Neural cell (in vitro differentiated cells): ENCODE measurements around the gene R3HDML. TPM values are rescaled to one million over a fixed set of nuclear protein-coding genes. Genes with fewer than 3 reads are reported as not detected.

Source experiments
- H2AFZ ChIP-seq: fragments of 200-600, 300-800 bp; sonication (generic), shearing (Covaris generic); 2 replicates; pipeline ENCODE4 v1.6.0; 2014; ENCODE audit warnings: low read depth, mild to moderate bottlenecking, antibody characterized with exemption, low read length, moderate library complexity
- H3F3A ChIP-seq: fragments of 200-600 bp; shearing (Covaris generic); 2 replicates; pipeline ENCODE4 v1.6.1; 2016; ENCODE audit warnings: mild to moderate bottlenecking, moderate library complexity, mixed read lengths, antibody characterized with exemption, low read length; ENCODE audit not compliant: insufficient read depth, poor library complexity, severe bottlenecking
- H3K27ac ChIP-seq: fragments of 200-600, 300-800 bp; sonication (generic), shearing (Covaris generic); 2 replicates; pipeline ENCODE4 v1.5.1; 2014; ENCODE audit warnings: mild to moderate bottlenecking, low read length, moderate library complexity
- H3K27me3 ChIP-seq: fragments of 300-800, 200-600 bp; sonication (generic), shearing (Covaris generic); 2 replicates; pipeline ENCODE4 v1.6.0; 2014; ENCODE audit warnings: mild to moderate bottlenecking, low read depth, low read length, moderate library complexity; ENCODE audit not compliant: insufficient read depth
- H3K36me3 ChIP-seq: fragments of 300-800, 200-600 bp; sonication (generic), shearing (Covaris generic); 2 replicates; pipeline ENCODE4 v1.5.1; 2014; ENCODE audit warnings: mild to moderate bottlenecking, antibody characterized with exemption, low read length, moderate library complexity; ENCODE audit not compliant: insufficient read depth
- H3K4me2 ChIP-seq: fragments of 300-800, 200-600 bp; sonication (generic), shearing (Covaris generic); 2 replicates; pipeline ENCODE4 v1.6.0; 2014; ENCODE audit warnings: mild to moderate bottlenecking, low read length
- H3K4me3 ChIP-seq: fragments of 300-800, 200-600 bp; sonication (generic), shearing (Covaris generic); 2 replicates; pipeline ENCODE4 v1.5.1; 2014; ENCODE audit warnings: mild to moderate bottlenecking, low read length, moderate library complexity
- H3K79me2 ChIP-seq: fragments of 200-600 bp; shearing (Covaris generic); replicated peaks from 2 replicates; pipeline ENCODE4 v1.6.0; 2014; ENCODE audit warnings: mild to moderate bottlenecking, low read length, moderate library complexity; ENCODE audit not compliant: insufficient read depth
- H3K9ac ChIP-seq: fragments of 300-800, 200-600 bp; sonication (generic), shearing (Covaris generic); 2 replicates; pipeline ENCODE4 v1.6.1; 2016; ENCODE audit warnings: mild to moderate bottlenecking, low read length, mixed read lengths
- H3K9me2 ChIP-seq: fragments of 200-600 bp; shearing (Covaris generic); 2 replicates; pipeline ENCODE4 v1.6.1; 2016; ENCODE audit warnings: mild to moderate bottlenecking, low read length, mixed read lengths; ENCODE audit not compliant: insufficient read depth
- H3K9me3 ChIP-seq: fragments of 200-600, 300-800 bp; sonication (generic), shearing (Covaris generic); 2 replicates; pipeline ENCODE4 v1.6.1; 2016; ENCODE audit warnings: mild to moderate bottlenecking, mixed run types, low read length, moderate library complexity, mixed read lengths
- H4K20me1 ChIP-seq: fragments of 200-600 bp; shearing (Covaris generic); 2 replicates; pipeline ENCODE4 v1.6.1; 2016; ENCODE audit warnings: mild to moderate bottlenecking, mixed run types; ENCODE audit not compliant: insufficient read depth
- CTCF ChIP-seq: fragments of 450-650 bp; IDR thresholded peaks from 2 replicates; pipeline ENCODE4 v1.5.1; 2014; ENCODE audit warnings: antibody characterized with exemption, mild to moderate bottlenecking, moderate library complexity; ENCODE audit not compliant: poor library complexity, severe bottlenecking
- EP300 ChIP-seq: fragments of 450-650 bp; conservative IDR thresholded peaks from 2 replicates; pipeline ENCODE4 v1.6.1; 2014; ENCODE audit warnings: antibody characterized with exemption, mild to moderate bottlenecking, moderate library complexity; ENCODE audit not compliant: poor library complexity, severe bottlenecking
- EZH2 ChIP-seq: fragments of 200-600, 300-800 bp; shearing (Covaris generic), sonication (generic); IDR thresholded peaks from 2 replicates; pipeline ENCODE4 v1.6.1; 2014; ENCODE audit warnings: antibody characterized with exemption, low read length, borderline replicate concordance, mild to moderate bottlenecking; ENCODE audit not compliant: insufficient read depth, poor library complexity, severe bottlenecking
- MXI1 ChIP-seq: fragments of 450-650 bp; conservative IDR thresholded peaks from 2 replicates; pipeline ENCODE4 v1.6.1; 2014; ENCODE audit warnings: antibody characterized with exemption, mild to moderate bottlenecking; ENCODE audit not compliant: poor library complexity, severe bottlenecking
- POLR2AphosphoS5 ChIP-seq: IDR thresholded peaks from 2 replicates; pipeline ENCODE4 v1.6.1; 2012
- RAD21 ChIP-seq: fragments of 450-650 bp; conservative IDR thresholded peaks from 2 replicates; pipeline ENCODE4 v1.6.1; 2014; ENCODE audit warnings: antibody characterized with exemption, mild to moderate bottlenecking, moderate library complexity
- REST ChIP-seq: IDR thresholded peaks from 2 replicates; pipeline ENCODE4 v1.6.1; 2012; ENCODE audit warnings: borderline replicate concordance
- SMC3 ChIP-seq: fragments of 450-650 bp; conservative IDR thresholded peaks from 2 replicates; pipeline ENCODE4 v1.6.1; 2014; ENCODE audit warnings: antibody characterized with exemption, mild to moderate bottlenecking, moderate library complexity; ENCODE audit not compliant: poor library complexity
- TAF1 ChIP-seq: IDR thresholded peaks from 2 replicates; pipeline ENCODE4 v1.6.1; 2012; ENCODE audit warnings: low read depth
- polyA plus RNA-seq: library from polyadenylated mRNA; depleted of rRNA; stranded (reverse); fragments of >200 nt; gene quantifications from 2 replicates; pipeline ENCODE4 v1.2.3, GENCODE V29; 2014

R3HDML gene
- polyA plus RNA-seq, 1 donor from 2014 or later, result not detected

GRCh38 chr20:44309763-44310663 is 26.8 kb upstream of the R3HDML start (continued):
- TF ChIP-seq TAF1 (no peak), EP300 (no peak), MXI1 (no peak)

GRCh38 chr20:44310664-44311639 is 25.9 kb upstream of the R3HDML start, which contains the start of gene FITM2:
TSS of gene FITM2 (minus strand) at chr20:44311202. CDS start at chr20:44311148, 54 bp downstream.
- Histone ChIP-seq H3K27ac (peak within 1 kb of the TSS; percentile 54), H3K36me3 (no peaks in the 10 kb centered on the region), H3K4me2 (peak within 1 kb of the TSS; percentile 71), H2AFZ (peak within 1 kb of the TSS; percentile 75), H4K20me1 (no peaks in the 10 kb centered on the region), H3K79me2 (peaks cover 4% of the 10 kb centered on the region), H3K4me3 (peak within 1 kb of the TSS; percentile 96), H3K27me3 (no peaks in the 10 kb centered on the region), H3K9ac (peak within 1 kb of the TSS; percentile 85), H3K9me3 (no peaks in the 10 kb centered on the region), H3F3A (no peaks in the 10 kb centered on the region), H3K9me2 (no peaks in the 10 kb centered on the region)
- TF ChIP-seq MXI1 (peak; percentile 96), CTCF (peak; percentile 99), EZH2 (no peak), REST (peak; percentile 51), RAD21 (peak; percentile 87), TAF1 (peak; percentile 62), POLR2AphosphoS5 (peak; percentile 83), SMC3 (peak; percentile 97), EP300 (peak; percentile 58)
